Central memory CD4-positive, alpha-beta T cell (primary cell): ENCODE results near the gene FBXO36.

Experiments
- DNase-seq: peaks from one replicate; pipeline ENCODE4 v3.0.0; 2022

The FBXO36 gene

DNA sequence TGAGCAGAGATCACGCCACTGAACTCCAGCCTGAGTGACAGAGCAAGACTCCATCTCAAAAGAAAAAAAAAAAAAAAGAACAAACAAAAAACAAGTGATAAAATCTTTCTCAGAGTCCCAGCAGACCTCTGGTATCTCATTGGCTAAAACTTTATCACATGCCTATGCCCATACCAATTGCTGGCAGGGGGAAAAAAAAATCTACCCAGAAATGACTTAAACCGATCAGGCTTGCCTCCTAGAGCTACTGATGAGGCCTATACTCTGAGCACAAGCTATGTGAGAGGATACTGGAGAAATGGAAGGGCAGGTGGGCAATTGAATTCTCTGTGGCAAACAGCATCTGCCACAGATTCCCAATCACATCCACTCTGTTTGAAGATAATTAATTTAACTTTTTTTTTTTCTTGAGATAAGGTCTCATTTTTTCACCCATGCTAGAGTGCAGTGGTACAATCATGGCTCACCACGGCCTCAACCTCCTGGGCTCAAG is 49.0 kb downstream of the FBXO36 start:
- DNase-seq: no peak

DNA sequence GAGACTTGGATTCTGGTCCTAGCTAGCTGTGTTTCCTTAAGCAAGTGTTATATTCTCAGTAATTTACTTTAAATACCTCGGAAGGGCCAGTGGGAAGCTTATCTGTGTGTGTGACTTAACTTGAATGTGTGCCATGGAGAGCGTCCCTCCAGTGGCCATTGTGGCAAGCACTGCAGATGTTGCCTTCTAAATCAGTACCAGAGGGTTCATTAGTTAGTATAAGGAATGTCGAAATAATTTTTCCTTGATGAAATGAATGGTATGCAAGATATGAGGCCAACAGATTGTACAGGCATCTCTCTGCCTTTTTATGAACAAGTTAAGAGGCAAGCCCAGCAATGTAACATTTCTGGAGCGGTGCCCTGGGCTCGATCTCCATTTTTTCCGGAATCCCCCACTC is 52.0 kb downstream of the FBXO36 start:
- DNase-seq: no peak

DNA sequence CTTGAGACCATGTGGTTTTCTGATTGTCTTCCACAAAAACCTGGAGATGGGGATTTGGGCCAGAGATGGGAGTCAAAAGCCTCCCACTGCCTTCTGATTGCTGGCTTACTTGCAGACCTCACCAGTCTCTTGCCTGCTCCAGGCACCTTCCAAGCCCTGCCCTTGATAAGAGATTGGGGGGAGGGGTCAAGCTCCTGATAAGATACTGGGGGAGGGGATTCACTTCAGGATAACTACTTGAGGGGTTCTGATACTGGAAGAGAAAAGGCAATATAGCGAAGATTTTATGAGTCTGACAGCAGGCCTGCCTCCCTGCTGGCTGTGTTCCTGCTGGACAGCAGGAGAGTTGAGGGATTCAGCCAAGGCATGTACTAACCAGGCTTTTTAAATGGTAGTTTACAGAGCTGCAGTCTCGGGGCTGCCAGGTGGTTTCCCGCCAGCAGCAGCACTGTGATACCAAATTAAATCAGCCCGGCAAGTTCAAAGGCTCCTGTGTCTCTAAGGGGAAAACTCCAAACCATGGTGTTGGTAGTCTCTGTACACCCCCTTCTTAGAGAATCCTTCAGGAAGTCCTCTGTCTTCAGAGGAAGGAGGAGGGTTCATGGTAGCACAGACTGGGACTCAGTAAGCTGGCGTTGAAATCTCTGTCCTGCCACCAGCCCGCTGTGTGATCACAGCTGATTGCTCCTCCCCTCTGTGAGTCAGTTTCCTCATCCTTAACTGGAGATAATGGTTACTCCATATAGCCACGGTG is 58.3 kb downstream of the FBXO36 start:
- no peak for DNase-seq

DNA sequence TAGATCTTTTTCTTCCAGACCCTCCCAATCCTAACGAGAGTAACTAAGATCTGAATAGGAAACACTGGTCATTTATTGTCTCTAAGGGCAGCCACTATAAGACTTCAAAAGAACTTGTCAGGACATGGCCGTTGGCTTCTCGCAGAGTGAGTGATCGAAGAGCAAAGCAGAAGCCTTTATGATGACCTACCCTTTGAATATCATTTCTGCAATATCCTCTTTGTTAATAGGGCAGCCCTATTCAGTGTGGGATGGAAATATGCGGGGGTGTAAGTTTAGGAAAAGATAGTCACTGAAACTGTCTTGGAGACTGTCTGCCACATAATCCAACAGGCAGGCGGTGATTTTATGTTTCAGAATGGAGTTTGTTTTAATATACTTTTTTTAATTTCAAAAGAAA is 70.9 kb downstream of the FBXO36 start:
- DNase-seq: no peak

DNA sequence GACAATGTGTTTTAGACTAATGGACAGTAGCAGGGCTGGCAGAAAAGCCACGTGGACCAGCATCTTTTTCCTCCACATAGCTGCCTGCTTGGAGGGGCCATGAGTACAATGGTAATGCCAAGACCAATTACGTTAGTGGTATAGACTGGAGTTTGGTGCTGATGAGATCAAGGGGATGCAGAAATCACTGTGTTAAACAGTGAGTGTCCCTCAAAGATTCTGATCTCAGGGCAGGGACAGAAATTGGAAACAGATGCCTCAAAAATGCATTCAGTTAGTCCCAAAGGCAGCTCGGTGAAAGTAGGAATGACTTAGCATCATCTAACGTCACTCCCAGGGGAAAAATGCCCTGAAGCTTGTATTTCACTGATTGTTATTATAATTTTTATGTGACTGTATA is 74.0 kb downstream of the FBXO36 start:
- no peak for DNase-seq

DNA sequence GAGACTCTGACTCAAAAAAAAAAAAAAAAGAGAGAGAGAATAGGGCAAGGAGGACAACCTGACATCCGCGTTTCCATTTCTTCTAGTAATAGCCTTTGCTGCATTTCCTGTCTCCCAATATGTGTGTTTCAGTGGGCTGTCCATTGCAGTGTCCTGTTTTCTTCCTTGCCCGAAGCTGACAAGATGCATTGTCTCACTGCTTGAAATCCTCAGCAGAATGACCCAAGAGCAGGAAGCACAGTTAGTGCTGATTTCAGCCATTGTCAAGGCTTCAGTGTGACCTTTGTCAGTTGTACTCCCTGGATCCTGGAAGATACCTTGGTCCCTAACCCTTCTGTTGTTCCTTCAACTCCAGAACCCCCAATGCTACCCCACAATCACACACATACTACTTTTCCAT is 75.3 kb downstream of the FBXO36 start:
- no peak for DNase-seq

DNA sequence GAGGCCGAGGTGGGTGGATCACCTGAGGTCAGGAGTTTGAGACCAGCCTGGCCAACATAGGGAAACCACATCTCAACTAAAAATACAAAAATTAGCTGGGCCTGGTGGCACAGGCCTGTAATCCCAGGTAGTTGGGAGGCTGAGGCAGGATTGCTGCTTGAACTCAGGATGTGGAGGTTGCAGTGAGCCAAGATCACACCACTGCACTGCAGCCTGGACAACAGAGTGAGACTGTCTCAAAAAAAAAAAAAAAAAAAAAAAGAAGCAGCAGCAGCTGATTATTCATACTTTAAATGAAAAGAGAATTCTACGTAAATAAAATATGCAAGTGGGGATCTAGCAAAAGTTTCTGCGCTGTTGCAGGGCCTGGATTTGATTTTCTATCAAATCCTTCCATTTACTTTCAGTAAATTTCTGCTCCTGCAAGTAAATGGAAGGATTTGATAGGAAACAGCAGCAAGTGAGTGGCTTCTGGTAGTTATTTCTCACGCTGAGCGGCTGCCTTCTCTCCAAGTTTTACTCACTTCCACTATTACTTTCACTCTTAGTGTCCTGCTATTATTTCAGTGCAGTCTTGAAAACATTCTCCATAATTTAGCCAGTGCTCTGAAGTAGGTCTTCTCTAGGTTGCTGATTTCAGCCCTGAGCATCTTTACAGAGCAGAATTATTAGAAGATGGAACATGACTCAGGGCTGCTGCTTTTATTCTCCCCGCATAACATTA is 78.0 kb downstream of the FBXO36 start:
- no peak for DNase-seq

DNA sequence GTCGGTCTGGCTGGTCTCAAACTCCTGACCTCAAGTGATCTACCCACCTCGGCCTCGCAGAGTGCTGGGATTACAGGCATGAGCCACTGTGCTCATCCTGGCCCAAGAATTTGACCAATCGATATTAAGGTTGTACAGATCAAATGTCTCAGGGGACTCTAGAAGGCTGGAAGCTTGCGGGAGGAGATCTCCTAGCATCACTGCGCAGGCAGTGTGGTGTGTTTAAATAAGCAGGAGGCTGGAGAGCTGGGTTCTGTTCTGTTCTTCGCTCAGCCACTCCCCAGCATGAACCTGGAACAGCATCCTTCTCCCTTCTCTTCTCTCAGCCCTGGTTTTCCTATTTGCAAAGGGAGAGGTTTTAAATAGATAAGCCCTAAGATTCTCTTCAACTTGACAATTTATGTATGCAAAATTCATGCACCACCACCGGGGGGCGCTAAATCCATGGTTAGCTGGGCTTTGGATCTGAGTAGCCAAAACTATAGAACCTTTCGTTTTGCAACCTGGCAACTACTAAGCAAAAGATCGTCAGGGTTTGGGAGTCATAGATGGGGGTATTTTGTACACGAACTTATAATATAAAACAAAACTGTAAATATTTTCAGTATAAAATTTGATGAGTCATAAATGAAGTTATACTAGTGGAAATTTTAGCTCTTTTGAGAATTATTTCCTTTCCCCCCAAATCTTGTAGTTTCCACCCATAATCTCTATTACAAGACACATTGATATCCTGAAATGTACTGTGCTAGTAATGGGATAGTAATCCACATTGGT is 85.8 kb downstream of the FBXO36 start:
- peak; percentile 55 for DNase-seq

DNA sequence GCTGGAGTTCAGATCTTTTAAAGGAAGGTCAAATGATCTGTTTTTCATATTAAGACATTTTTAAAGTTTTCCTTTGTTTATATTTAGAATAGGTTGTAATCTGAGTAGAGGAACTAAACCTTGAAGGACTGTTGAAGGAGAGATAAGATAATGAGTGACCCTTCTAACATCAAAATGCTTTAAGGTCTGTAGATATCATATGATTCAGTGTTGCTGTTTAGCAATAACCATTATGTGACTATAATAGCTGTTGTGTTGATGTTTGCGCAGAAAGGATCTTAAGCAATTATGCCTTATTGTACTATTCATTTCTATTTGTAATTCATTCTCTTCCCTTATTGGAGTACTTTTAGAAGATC is 86.4 kb downstream of the FBXO36 start:
- DNase-seq: no peak

DNA sequence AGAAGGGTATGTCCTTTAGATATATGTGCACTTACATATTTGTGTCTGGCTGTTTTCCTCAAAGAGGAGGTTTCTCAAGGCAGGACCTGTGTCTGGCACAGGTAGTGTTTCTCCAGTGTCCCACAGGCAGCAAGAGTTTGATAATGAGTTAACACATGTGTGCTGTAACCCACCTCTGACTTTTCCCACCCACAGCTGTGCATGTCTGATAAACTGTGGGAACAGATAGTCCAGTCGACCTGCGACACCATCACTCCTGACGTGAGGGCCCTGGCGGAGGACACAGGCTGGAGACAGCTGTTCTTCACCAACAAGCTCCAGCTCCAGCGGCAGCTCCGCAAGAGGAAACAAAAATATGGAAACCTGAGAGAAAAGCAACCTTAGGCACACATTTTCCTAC is 88.2 kb downstream of the FBXO36 start:
- no peak for DNase-seq

DNA sequence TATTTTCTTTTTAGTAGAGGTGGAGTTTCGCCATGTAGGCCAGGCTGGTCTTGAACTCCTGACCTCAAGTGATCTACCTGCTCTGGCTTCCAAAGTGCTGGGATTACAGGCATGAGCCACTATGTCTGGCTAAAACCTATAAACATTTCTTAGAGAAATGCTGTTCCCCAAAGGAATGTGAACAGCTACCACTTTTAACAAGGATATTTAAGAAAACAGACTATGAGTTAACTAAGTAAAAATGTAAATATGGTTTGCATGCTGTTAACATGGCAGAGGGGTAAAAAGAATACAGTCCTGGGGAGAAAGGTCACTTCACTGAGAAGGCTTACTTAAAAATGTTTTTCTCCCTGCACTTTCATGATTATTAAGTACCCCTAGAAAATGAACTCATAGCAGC is 89.3 kb downstream of the FBXO36 start:
- DNase-seq: no peak

DNA sequence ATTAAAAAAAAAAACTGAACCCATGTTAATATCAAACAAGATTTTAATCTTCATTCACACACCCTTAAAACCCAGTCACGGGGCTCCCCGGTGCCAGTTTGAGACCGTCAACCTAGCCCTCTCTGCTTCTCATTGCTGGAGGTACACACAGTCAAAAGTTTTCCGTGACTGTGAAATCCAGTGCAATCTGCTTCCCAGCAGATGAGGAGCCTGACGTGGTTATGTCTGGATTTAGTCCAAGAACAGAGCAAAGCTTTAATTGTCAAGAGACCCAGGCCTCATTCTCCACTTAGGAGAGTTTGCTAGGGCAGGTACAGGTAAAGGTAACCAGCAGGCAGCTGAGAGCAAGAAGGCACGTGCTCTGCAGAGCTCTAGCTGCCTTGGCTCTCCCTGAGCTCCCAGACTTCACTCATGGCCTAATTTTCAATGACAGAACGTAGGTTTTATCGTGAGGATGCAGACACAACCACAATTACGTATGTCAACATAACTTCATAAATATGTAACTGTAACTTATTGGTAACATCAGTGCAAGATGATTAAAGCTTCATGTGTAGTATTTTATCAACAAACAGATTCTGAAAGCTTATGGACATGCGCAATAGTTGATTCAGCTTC is 90.1 kb downstream of the FBXO36 start:
- no peak for DNase-seq

DNA sequence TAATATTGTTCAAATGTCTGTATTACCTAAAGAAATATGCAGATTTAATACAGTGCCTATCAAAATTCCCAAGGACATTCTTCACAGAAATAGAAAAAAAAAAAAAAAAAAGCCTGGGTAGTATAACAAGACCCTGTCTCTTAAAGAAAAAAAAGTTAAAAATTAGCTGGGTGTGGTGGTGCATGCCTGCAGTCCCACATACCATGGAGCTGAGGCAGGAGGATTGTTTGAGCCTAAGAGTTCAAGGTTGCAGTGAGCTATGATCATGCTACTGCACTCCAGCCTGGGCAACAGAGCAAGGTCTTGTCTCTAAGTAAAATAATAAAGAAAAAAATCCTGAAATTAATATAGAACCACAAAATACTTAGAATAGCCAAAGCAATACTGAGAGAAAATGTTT is 94.5 kb downstream of the FBXO36 start:
- no peak for DNase-seq

DNA sequence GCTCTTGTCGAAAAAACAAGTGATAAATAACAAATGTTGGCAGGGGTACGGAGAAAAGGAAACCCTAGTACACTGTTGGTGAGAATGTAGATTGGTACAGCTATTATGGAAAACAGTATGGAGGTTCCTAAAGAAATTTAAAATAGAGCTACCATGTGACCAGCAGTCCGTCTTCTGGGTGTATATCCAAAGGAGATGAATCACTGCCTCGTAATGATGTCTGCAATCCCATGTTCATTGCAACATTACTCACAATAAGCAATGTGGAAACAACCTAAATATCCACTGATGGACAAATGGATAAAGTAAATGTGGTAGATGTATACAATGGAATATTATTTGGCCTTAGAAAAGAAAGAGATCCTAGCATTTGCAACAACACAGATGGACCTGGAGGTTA is 95.8 kb downstream of the FBXO36 start:
- no peak for DNase-seq

DNA sequence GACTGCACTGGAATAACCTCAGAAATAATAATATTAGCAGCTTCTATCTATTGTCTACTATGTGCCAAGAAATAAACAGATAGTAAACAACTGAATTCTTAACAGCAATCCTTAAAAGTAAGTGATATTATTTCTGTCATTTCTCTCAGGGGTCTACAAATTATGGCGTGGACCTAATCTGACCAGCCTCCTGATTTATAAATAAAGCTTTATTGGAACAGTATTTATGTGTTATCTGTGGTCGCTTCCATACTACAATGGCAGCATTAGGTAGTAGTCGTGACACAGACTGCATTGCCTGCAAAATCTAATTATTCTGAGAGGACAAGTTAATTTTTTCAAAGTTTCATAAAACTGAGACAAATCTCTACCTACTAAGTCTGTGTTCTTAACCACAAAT is 97.4 kb downstream of the FBXO36 start:
- DNase-seq: no peak

DNA sequence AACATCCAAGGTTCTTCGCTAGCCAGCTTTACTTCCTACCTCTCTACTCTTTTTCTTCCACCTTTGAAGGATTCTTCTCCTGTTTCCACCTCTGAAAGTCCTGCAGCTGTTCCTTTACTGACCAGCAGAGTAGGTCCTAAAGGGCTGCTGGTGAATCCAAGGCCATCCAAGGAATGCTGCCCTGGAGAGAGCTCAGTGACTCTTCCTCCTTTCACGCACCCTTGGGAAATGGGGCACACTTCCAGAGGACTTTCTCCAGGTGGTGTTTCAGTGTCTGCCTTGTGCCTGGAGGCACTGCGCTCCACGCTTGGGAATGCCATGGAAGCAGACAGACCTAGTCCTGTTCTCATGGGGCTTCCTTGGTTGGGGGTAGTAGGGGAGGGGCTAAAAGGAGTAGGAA is 101.0 kb downstream of the FBXO36 start:
- no peak for DNase-seq

DNA sequence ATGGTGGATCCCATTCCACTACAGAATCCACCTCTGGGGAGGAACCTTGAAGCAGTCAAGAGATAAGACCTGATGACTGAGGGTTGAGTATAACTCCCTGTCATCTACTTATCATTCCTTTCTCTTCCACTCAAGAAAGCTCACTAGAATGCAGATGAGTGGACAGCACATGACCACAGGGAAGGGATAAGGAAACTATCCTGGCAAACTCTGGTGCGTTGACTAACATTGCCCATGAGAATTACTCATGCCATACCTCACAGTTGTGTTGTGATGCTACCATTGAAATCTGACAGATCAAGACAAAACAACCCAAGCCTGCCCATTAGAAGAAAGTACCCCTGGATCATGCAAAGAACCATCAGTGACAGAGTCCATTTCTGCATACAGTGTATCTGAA is 119.9 kb downstream of the FBXO36 start:
- DNase-seq: no peak

DNA sequence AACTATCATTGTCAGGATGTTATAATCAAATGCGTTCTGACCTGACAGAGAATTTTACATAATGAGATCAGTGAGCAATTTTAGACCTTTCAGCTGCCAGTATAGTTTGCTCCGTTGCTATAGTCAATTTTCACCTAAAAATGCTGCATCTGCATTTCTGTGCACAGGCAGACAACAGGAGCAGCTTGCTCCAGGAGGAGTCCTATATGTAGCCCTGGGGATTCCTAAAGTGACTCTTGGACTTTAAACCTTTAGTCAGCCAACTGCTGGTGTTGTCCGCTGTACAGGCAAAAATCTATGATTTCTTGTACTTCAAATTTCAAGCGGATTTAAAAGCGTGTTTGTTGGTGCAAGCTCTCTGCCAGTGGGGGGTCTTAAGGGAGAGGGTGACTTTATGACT is 120.7 kb downstream of the FBXO36 start:
- DNase-seq: no peak

DNA sequence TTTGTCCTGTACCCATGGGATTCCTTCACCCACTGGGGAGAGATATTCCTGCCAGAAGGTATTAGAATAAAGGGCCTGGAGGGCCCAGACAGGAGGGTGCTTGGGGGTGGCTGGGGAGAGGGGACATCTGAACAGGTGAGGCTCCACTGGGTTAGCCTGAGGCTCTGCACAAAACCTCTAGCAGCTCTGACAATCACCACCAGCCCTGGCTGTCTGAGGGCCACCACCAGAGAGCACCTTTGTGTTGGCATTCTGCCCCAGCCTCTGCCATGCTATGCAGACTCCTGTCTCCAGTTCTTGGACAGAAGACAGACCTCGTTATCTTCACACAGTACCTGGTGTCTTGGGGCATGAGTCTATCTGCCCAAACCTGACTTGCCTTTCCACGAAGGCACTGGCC is 121.2 kb downstream of the FBXO36 start:
- DNase-seq: no peak

DNA sequence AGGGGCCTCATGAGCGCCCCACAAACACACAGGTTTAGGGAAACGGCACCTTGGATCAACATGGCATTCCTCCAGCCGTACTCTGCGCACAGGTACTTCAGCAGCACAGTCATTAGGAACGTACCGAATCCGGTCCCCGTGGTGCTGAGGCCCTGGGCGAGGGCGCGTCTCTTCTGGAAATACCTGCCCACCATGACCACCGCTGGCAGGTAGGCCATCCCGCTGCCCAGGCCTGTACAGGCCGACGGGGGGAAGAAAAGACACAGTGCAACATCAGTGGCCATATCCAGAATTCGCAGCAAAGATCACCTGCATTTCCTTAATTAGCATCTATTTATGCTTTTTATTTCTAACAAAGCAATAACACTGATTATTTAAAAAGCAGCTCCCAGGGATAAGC is 124.2 kb downstream of the FBXO36 start:
- DNase-seq: no peak

DNA sequence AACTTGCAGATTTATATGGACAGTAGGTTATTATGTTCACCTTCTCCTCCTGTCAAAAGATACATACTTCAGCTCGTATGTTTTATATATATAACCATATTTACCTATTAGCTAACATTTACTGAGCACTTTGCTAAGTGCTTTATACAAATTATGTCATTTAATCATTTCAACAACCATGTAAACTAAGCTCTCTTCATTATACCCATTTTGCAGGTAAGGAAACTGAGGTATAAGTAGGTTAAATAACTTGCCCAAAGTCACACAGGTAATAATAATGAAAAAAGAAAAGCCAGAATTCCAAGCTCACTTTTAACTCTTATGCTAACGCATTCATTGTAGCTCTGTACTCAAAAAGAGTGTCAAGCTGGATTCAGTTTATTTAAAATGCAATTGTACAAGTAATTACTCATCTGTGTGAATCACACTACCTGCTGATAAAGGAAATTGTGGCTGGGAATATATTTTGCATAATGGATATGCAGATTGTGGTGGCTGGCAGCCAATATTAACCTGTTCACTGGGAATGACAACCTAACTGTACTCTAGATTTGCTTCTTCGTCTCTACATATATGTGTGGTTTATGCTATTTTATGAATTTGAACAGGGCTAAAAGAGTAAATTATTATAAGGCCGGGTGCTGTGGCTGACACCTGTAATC is 125.8 kb downstream of the FBXO36 start:
- DNase-seq: no peak

DNA sequence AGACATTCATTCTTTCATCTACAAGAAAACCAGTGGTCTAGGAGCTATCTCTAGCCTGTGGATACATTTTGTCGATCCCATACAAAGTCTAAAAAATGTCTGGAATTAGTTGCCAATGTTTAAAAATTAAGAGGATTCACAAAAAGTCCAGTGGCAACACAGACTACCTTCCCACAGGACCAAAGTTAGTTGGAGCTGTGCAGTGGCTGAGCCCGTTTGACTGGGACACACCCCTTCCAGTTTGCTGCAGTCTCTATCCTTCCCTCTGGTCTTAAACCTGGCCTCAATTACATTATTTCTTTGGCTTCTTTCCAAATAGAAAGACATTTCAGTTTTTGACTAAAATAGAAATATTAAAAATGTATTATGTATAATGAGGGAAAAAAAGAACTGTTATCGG is 127.8 kb downstream of the FBXO36 start:
- DNase-seq: no peak

DNA sequence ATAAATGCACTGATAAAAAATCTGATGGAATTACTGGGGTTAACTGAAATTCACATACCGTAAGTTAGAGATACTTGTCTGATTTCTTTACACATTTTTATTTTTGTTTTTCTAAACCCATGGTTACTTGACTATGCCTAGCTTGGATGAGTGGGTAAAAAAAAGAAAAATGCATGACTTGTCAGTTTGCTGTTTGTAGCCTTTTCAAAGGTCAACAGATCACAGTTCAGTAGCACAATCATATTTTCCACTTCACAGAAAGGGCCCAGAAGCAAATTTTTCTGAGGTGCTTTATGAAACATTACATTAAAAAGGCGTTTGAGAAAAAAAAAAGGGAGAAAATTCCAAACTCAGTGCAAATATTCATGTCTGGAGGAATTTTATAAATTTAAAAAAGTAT is 130.0 kb downstream of the FBXO36 start:
- DNase-seq: no peak
